Astrocyte of the spinal cord (primary cell): ENCODE data around the gene PLPPR1.
"Not testable (repeated sequence)": the region's sequence is repeated elsewhere in the genome, so short reads cannot be mapped to it uniquely, and the experiment has no call there.

Source experiments
- DNase-seq: peaks from one replicate; pipeline ENCODE4 v3.0.0; 2011; ENCODE audit warnings: low read depth, low spot score
- H3K4me3 ChIP-seq: 2 replicates; pipeline ENCODE4 v1.5.1; 2011; ENCODE audit warnings: low read depth, mild to moderate bottlenecking, low read length, moderate library complexity
- CTCF ChIP-seq: IDR thresholded peaks from 2 replicates; pipeline ENCODE4 v1.5.1; 2012; ENCODE audit warnings: low read depth, mild to moderate bottlenecking, low read length, inconsistent platforms
- in situ Hi-C: cut with HindIII; loops from 2 replicates; pipeline ENCODE4 v1.10.0; 2017; ENCODE audit warnings: low sequenced_read_pairs

PLPPR1 gene

GRCh38 chr9:101121836-101122399, 93.4 kb downstream of the PLPPR1 start:
- in situ Hi-C loops: no loop called here
- TF ChIP-seq CTCF: no peak
- H3K4me3 ChIP-seq: no peak overlapping the region
- no peak for DNase-seq

GRCh38 chr9:101126556-101126955, 98.0 kb downstream of the PLPPR1 start:
- no peak for DNase-seq
- H3K4me3 ChIP-seq: no peak overlapping the region
- in situ Hi-C loops: no loop called here
- no peak for TF ChIP-seq CTCF

- H3K4me3 ChIP-seq, in situ Hi-C loops, DNase-seq: not testable (repeated sequence)
These were observed 98.8 kb downstream of the PLPPR1 start for GRCh38 chr9:101127369-101127768.

GRCh38 chr9:101128623-101129022, 100.1 kb downstream of the PLPPR1 start:
- no peak for DNase-seq
- in situ Hi-C loops: no loop called here
- TF ChIP-seq CTCF: no peak
- no peak overlapping the region for H3K4me3 ChIP-seq

GRCh38 chr9:101130054-101130453, 101.5 kb downstream of the PLPPR1 start:
- in situ Hi-C loops: no loop called here
- no peak for TF ChIP-seq CTCF
- DNase-seq: no peak
- H3K4me3 ChIP-seq: no peak overlapping the region

- DNase-seq: no peak
- no peak for TF ChIP-seq CTCF
- in situ Hi-C loops: no loop called here
- no peak overlapping the region for H3K4me3 ChIP-seq
These were observed 102.8 kb downstream of the PLPPR1 start for GRCh38 chr9:101131326-101131725.

GRCh38 chr9:101132801-101133200, 104.3 kb downstream of the PLPPR1 start:
- no peak for TF ChIP-seq CTCF
- in situ Hi-C loops: no loop called here

More at GRCh38 chr9:101132801-101133200, 104.3 kb downstream of the PLPPR1 start:
- no peak overlapping the region for H3K4me3 ChIP-seq
- no peak for DNase-seq
